Lower leg skin (tissue), 4 donors: ENCODE measurements around the gene TAF3. TPM values are rescaled to one million over a fixed set of nuclear protein-coding genes. Genes with fewer than 3 reads are reported as not detected.

Experiments used
- DNase-seq, 2 donors: peaks; one replicate each; pipeline ENCODE4 v3.0.0-alpha.2; 2019; ENCODE audit warnings: low spot score in 2 of 2
- H3K4me3 ChIP-seq: fragments of 200-600 bp; sonication (generic); 2 replicates; pipeline ENCODE4 v1.5.1; 2017; ENCODE audit warnings: mild to moderate bottlenecking, low read depth; ENCODE audit not compliant: poor library complexity, severe bottlenecking
- POLR2A ChIP-seq, 2 donors: fragments of 450-650 bp; IDR thresholded peaks; one replicate each; pipeline ENCODE4 v1.6.1; 2016 to 2017; ENCODE audit warnings: antibody characterized with exemption in 2 of 2, mild to moderate bottlenecking in 1 of 2, moderate library complexity in 1 of 2
- WGBS, 2 donors: methylation state at CpG; one replicate each; pipeline ENCODE4 v1.1.5; 2018; 5-methylcytosine and 5-hydroxymethylcytosine counted together
- intact Hi-C: fragments of 100-400 bp; cut with DNase I; formaldehyde crosslinking; loops from one replicate; pipeline ENCODE4 v1.15.0; 2023; ENCODE audit warnings: low total_unique reads
- total RNA-seq, 4 donors: library from RNA; depleted of rRNA; stranded (reverse); fragments of >200 nt; gene quantifications; one replicate each; pipeline ENCODE4 v1.1.0, GENCODE V29; 2016
- TF ChIP-seq, protein P1 (sequence below), 3 donors: fragments of 450-650 bp; IDR thresholded peaks; one replicate each; pipeline ENCODE4 v1.5.1; 2016; ENCODE audit warnings: antibody characterized with exemption in 3 of 3, mild to moderate bottlenecking in 3 of 3, moderate library complexity in 2 of 3

The TAF3 gene
- total RNA-seq, 4 donors from 2014 or later: 5.0 to 8.3 (median 7.7) TPM

DNA sequence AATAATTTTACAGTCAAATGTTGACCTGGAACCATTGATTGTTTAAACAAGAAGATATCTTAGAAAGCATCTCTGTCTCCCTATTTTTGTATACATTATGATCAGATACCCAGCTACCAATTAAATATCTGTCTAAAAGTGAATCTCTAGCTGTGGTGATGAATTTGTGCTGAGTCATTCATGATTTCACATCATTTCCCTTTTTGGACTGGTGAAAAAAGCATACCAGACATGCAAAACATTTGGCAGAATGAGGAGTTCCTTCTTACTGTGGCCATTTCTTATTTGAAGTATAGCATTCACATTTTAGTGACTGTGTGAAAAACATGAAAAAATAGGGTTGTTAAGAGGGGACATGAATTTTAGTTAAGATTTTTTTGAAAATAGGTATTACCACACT is 138.2 kb downstream of the TAF3 start:
- no peak overlapping the region for H3K4me3 ChIP-seq
- intact Hi-C loops: no loop called here
- TF ChIP-seq, protein P1, sequence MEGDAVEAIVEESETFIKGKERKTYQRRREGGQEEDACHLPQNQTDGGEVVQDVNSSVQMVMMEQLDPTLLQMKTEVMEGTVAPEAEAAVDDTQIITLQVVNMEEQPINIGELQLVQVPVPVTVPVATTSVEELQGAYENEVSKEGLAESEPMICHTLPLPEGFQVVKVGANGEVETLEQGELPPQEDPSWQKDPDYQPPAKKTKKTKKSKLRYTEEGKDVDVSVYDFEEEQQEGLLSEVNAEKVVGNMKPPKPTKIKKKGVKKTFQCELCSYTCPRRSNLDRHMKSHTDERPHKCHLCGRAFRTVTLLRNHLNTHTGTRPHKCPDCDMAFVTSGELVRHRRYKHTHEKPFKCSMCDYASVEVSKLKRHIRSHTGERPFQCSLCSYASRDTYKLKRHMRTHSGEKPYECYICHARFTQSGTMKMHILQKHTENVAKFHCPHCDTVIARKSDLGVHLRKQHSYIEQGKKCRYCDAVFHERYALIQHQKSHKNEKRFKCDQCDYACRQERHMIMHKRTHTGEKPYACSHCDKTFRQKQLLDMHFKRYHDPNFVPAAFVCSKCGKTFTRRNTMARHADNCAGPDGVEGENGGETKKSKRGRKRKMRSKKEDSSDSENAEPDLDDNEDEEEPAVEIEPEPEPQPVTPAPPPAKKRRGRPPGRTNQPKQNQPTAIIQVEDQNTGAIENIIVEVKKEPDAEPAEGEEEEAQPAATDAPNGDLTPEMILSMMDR (IDR thresholded peaks at IDR 0.05): no peak
- no peak for TF ChIP-seq POLR2A (IDR thresholded peaks at IDR 0.05)
- no peak for DNase-seq

DNA sequence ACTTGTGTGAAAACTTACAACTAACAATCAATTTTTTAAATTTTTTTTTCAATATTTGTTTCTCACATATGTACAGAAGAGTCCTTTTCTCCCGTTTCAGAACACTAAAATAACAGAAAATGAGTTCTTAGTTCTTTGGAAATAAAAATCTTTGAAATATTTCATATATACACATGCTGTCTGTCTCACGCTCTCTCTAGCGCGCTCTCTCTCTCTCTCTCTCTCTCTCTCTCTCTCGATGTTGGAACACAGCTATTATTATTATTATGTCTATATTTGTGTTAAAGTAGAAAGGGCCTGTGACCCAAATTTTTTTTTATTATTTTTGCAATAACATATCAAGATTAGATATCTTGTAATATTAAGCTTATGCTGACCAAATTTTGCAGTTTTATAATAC is 139.3 kb downstream of the TAF3 start:
- intact Hi-C loops: no loop called here
- 78 to 95% methylated on average over 5 of the region's 5 CpGs for WGBS, 2 donors
- TF ChIP-seq, protein P1 (IDR thresholded peaks at IDR 0.05): no peak
- no peak for TF ChIP-seq POLR2A (IDR thresholded peaks at IDR 0.05)
- no peak for DNase-seq
- no peak overlapping the region for H3K4me3 ChIP-seq

DNA sequence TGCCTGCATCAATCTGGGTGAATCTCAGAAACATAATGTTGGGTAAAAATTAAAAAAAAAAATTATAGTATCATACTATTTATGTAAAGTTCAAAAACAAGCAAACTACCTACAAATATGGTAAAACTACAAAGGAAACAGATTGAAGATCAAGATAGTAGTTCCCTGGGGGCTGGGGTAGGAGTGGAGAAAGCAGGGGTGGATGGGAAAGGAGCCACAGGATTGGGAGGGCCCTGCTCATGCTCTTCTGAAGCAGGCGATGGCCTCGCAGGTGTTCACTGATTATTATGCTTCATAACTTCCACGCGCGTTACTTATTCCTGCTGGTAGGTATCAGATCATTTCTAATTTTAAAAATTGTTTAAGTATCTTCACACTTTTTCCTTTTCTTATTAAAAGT is 140.1 kb downstream of the TAF3 start:
- TF ChIP-seq, protein P1 (IDR thresholded peaks at IDR 0.05): no peak
- TF ChIP-seq POLR2A (IDR thresholded peaks at IDR 0.05): no peak
- WGBS, 2 donors: 97% methylated on average over 5 of the region's 5 CpGs
- intact Hi-C loops: no loop called here

DNA sequence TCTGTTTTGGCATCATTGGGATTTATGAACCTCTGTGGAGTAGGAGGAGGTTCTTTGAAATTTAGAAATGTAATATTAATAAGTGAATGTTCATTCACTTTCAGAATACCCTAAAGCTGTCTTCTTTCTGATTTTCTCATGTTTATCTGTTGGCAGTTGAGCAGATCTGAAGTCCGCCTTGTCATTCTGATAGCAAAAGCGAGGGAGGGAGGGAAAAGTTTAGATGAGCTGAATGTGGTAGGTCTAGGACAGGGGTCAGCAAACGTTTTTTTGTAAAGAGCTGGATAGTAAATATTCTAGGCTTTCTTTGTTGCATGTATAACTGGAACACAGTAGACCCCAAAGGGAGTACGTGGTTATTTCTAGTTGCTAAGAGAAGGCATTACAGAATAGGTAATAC is 141.8 kb downstream of the TAF3 start:
- TF ChIP-seq POLR2A (IDR thresholded peaks at IDR 0.05): no peak
- TF ChIP-seq, protein P1 (IDR thresholded peaks at IDR 0.05): no peak
- H3K4me3 ChIP-seq: no peak overlapping the region
- intact Hi-C loops: no loop called here
- DNase-seq: no peak
- 72 to 75% methylated on average over 4 of the region's 4 CpGs for WGBS, 2 donors

More for the DNA sequence above, 140.1 kb downstream of the TAF3 start:
- no peak overlapping the region for H3K4me3 ChIP-seq
- DNase-seq: no peak

DNA sequence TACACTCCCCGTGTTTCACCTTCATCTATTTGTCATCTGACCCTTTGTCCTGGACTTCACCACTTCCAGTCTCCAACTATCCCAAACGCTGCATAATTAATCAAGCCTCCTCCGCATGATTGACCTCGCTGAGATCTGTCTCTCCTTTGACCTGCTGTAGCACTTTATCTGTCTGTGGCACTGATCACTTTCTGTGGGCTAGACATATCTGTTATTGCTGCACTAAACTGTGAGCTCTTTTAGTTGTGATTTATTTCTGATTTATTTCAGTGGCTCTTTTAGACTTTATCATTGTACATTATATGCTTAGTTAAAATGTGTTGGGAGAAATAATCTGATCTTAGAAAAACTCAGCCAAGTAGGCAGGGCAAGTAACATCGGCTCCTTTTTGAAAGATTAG is 144.3 kb downstream of the TAF3 start:
- 89 to 94% methylated on average over 5 of the region's 5 CpGs for WGBS, 2 donors
- intact Hi-C loops: no loop called here
- no peak for TF ChIP-seq POLR2A (IDR thresholded peaks at IDR 0.05)
- TF ChIP-seq, protein P1 (IDR thresholded peaks at IDR 0.05): no peak
- no peak for DNase-seq
- H3K4me3 ChIP-seq: no peak overlapping the region

DNA sequence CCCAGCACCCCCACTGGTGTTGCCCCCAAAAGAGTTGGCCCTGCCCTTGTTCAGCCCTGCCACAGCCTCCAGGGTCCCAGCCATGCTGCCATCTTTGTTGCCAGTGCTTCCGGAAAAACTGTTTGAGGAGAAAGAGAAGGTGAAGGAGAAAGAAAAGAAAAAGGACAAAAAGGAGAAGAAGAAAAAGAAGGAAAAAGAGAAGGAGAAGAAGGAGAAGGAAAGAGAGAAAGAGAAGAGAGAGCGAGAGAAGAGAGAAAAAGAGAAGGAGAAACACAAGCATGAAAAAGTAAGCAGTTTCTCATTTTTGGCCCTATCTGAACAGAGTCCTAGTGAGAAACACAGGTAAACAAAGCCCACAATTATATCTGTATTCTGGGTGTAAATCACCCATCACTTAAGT is 147.2 kb downstream of the TAF3 start:
- H3K4me3 ChIP-seq: no peak overlapping the region
- no peak for TF ChIP-seq POLR2A (IDR thresholded peaks at IDR 0.05)
- TF ChIP-seq, protein P1 (IDR thresholded peaks at IDR 0.05): no peak
- no peak for DNase-seq
- WGBS, 2 donors: 93 to 96% methylated on average over 2 of the region's 2 CpGs
- intact Hi-C loops: no loop called here
